A549 (cell line): ENCODE measurements around the gene ZNF681. TPM values are rescaled to one million over a fixed set of nuclear protein-coding genes. Genes with fewer than 3 reads are reported as not detected.
"Not testable (repeated sequence)": the region's sequence is repeated elsewhere in the genome, so short reads cannot be mapped to it uniquely, and the experiment has no call there.

Experiments
- ATAC-seq, 2 experiments: fragments of 200-7000 bp in 1 of 2; fragments of >200 bp in 1 of 2; cut with Nextera tagmentation in 1 of 2; cut with Tn5 transposase in 1 of 2; 3 replicates each; pipeline versions ENCODE4 v1.8.0 to v1.9.1; 2018 to 2020; ENCODE audit warnings: mild to moderate bottlenecking in 1 of 2, moderate library complexity in 1 of 2
- CTCF ChIA-PET: fragments of 300-600 bp; sonication (Branson Sonifier 250); formaldehyde crosslinking; extraction: SDS; loops from one replicate; lab custom pipeline; 2021; ENCODE audit warnings: antibody characterized with exemption, inconsistent platforms; lab: Yijun Ruan, JAX
- POLR2A ChIA-PET: fragments of 350-600 bp; formaldehyde crosslinking; extraction: SDS; loops from one replicate; lab custom pipeline; 2021; ENCODE audit warnings: antibody characterized with exemption, inconsistent platforms; lab: Yijun Ruan, JAX
- DNase-seq, 2 experiments: peaks; one replicate each; pipeline versions ENCODE4 v3.0.0 to v3.0.0-alpha.2; 2011 to 2016; ENCODE audit warnings: low read depth in 1 of 2, low spot score in 1 of 2
- FAIRE-seq: peaks from 2 replicates; lab custom pipeline; 2011; peaks lifted over from hg19 to GRCh38; lab: Jason Lieb, UNC
- H3K27ac ChIP-seq, 2 experiments: fragments of >200 bp; sonication (Bioruptor Twin); formaldehyde crosslinking; 3 replicates each; pipeline ENCODE4 v1.5.1; 2016 to 2017
- H3K4me1 ChIP-seq: fragments of >200 bp; sonication (Bioruptor Twin); formaldehyde crosslinking; 3 replicates; pipeline ENCODE4 v1.6.1; 2016
- H3K4me2 ChIP-seq: fragments of >200 bp; sonication (Bioruptor Twin); formaldehyde crosslinking; 3 replicates; pipeline ENCODE4 v1.6.1; 2016
- H3K4me3 ChIP-seq: fragments of >200 bp; sonication (Bioruptor Twin); formaldehyde crosslinking; 3 replicates; pipeline ENCODE4 v1.5.1; 2016
- H3K9me3 ChIP-seq: fragments of >200 bp; sonication (Bioruptor Twin); formaldehyde crosslinking; 3 replicates; pipeline ENCODE4 v1.6.1; 2016
- ATOH8 ChIP-seq: fragments of 250-450 bp; sonication (Bioruptor Pico); IDR thresholded peaks from 2 replicates; pipeline ENCODE4 v1.5.0; 2020; ENCODE audit warnings: low read depth, mild to moderate bottlenecking, moderate library complexity
- CTCF ChIP-seq: fragments of >200 bp; sonication (Bioruptor Twin); formaldehyde crosslinking; IDR thresholded peaks from 3 replicates; pipeline ENCODE4 v1.5.1; 2016
- ELK1 ChIP-seq: fragments of 150-350 bp; IDR thresholded peaks from 2 replicates; pipeline ENCODE4 v1.6.1; 2014; ENCODE audit warnings: low read depth, mild to moderate bottlenecking, low read length
- EP300 ChIP-seq, 2 experiments: fragments of >200 bp; sonication (Bioruptor Twin); formaldehyde crosslinking; IDR thresholded peaks; 2 replicates in 1 of 2; 3 replicates in 1 of 2; pipeline ENCODE4 v1.6.1; 2016 to 2017
- ESRRA ChIP-seq: fragments of 150-350 bp; IDR thresholded peaks from 2 replicates; pipeline ENCODE4 v1.6.1; 2014; ENCODE audit warnings: mild to moderate bottlenecking, low read length, borderline replicate concordance
- FOSL2 ChIP-seq, 2 experiments: fragments of 450-650 bp in 1 of 2; fragments of >200 bp in 1 of 2; sonication (Bioruptor Twin) in 1 of 2; formaldehyde crosslinking; IDR thresholded peaks; 2 replicates each; pipeline versions ENCODE4 v1.5.0 to v1.6.1; 2016 to 2020; ENCODE audit warnings: mild to moderate bottlenecking in 1 of 2, moderate library complexity in 1 of 2
- HDAC2 ChIP-seq: fragments of 200-600 bp; sonication (generic); IDR thresholded peaks from 2 replicates; pipeline ENCODE4 v1.6.1; 2016
- HES2 ChIP-seq: fragments of >200 bp; sonication (Bioruptor Twin); formaldehyde crosslinking; IDR thresholded peaks from 2 replicates; pipeline ENCODE4 v1.6.1; 2016
- RARB ChIP-seq: fragments of 250-450 bp; sonication (Bioruptor Pico); IDR thresholded peaks from 2 replicates; pipeline ENCODE4 v1.8.0; 2021; ENCODE audit warnings: mild to moderate bottlenecking, moderate library complexity
- RFX5 ChIP-seq: fragments of 450-650 bp; IDR thresholded peaks from 2 replicates; pipeline ENCODE4 v1.7.1; 2014; ENCODE audit warnings: antibody characterized with exemption, mild to moderate bottlenecking, moderate library complexity
- RNF2 ChIP-seq: fragments of 200-600 bp; sonication (generic); IDR thresholded peaks from 2 replicates; pipeline ENCODE4 v1.6.1; 2016; ENCODE audit warnings: low read depth, mild to moderate bottlenecking, antibody characterized with exemption, moderate library complexity, borderline replicate concordance
- WGBS: methylation state at CpG from one replicate; pipeline ENCODE4 v1.1.6; 2017; ENCODE audit errors: missing lambda C conversion rate; 5-methylcytosine and 5-hydroxymethylcytosine counted together
- polyA plus RNA-seq, 4 experiments: library from polyadenylated mRNA; depleted of rRNA in 3 of 4; stranded (reverse); fragments of >200 nt; fragmentation: RNase III in 1 of 4; extraction: RNeasy Plus Mini Kit Qiagen cat#74134 plus additional on column Dnase treatment in 1 of 4; gene quantifications; 2 replicates in 3 of 4; 3 replicates in 1 of 4; pipeline ENCODE4 v1.2.3, GENCODE V29; 2011 to 2017

ZNF681 gene
- polyA plus RNA-seq, 2 of the 4 experiments (the other 2 are of a cell fraction), result 0.01 to 0.03 TPM

GRCh38 chr19:23762884-23763711 lies 4.4 kb upstream of the ZNF681 start:
- ChIA-PET CTCF (no interaction called here), POLR2A (interaction anchor here (0.6 kb wide), 1 partner anchor 14 kb away, joined by 3 read pairs; no protein-coding TSS in a partner anchor)
- FAIRE-seq, result no peak
- no peaks in the 10 kb centered on the region for H3K4me1 ChIP-seq
- no peak for TF ChIP-seq RARB
- H3K27ac ChIP-seq, result no peak overlapping the region
- no peak for ATAC-seq
- no peak overlapping the region for H3K4me3 ChIP-seq
- WGBS, result 16% methylated on average over 44 of the region's 51 CpGs
- H3K9me3 ChIP-seq, result peaks cover 29% of the 10 kb centered on the region
- no peak overlapping the region for H3K4me2 ChIP-seq
- no peak for DNase-seq

GRCh38 chr19:23762548-23762883 lies 3.8 kb upstream of the ZNF681 start:
- peaks cover 31% of the 10 kb centered on the region for H3K9me3 ChIP-seq
- H3K4me3 ChIP-seq, result no peak overlapping the region
- H3K4me1 ChIP-seq, result no peaks in the 10 kb centered on the region
- FAIRE-seq (no peak), DNase-seq (no peak), ATAC-seq (no peak)
- no peak for TF ChIP-seq RNF2
- no peak for TF ChIP-seq ESRRA
- no peak for TF ChIP-seq EP300 (IDR thresholded peaks at IDR 0.05)
- no peak overlapping the region for H3K27ac ChIP-seq
- H3K4me2 ChIP-seq, result no peak overlapping the region
- WGBS, result 13% methylated on average over 9 of the region's 9 CpGs
- POLR2A ChIA-PET, result no interaction called here
- CTCF ChIA-PET, result no interaction called here

- ATAC-seq, FAIRE-seq, POLR2A ChIA-PET, CTCF ChIA-PET, H3K4me1 ChIP-seq, H3K4me2 ChIP-seq, H3K27ac ChIP-seq, H3K4me3 ChIP-seq, DNase-seq: not testable (repeated sequence)
- 6% methylated on average over 2 of the region's 2 CpGs for WGBS
- peaks cover 32% of the 10 kb centered on the region for H3K9me3 ChIP-seq
Observed at GRCh38 chr19:23760326-23760725, 1.6 kb upstream of the ZNF681 start.

- peaks cover 32% of the 10 kb centered on the region for H3K9me3 ChIP-seq
- 0% methylated on average over 1 of the region's 1 CpG for WGBS
- POLR2A ChIA-PET, result not testable (repeated sequence)
Observed at GRCh38 chr19:23743633-23744232, 15.0 kb downstream of the ZNF681 start.

GRCh38 chr19:23730729-23731465 lies 27.8 kb downstream of the ZNF681 start:
- ATAC-seq, DNase-seq, H3K4me1 ChIP-seq, POLR2A ChIA-PET, H3K4me2 ChIP-seq, H3K4me3 ChIP-seq, FAIRE-seq, H3K27ac ChIP-seq: not testable (repeated sequence)
- CTCF ChIA-PET, result interaction anchor here (0.6 kb wide), 1 partner anchor 28 kb away, joined by 3 read pairs; no protein-coding TSS in a partner anchor
- peaks cover 19% of the 10 kb centered on the region for H3K9me3 ChIP-seq
- WGBS, result 6% methylated on average over 6 of the region's 6 CpGs

More at GRCh38 chr19:23743633-23744232, 15.0 kb downstream of the ZNF681 start:
- ATAC-seq, H3K27ac ChIP-seq, CTCF ChIA-PET, H3K4me2 ChIP-seq, H3K4me3 ChIP-seq, DNase-seq, H3K4me1 ChIP-seq: not testable (repeated sequence)
- peak; percentile 91 for FAIRE-seq

- CTCF ChIA-PET, FAIRE-seq, H3K4me3 ChIP-seq, DNase-seq, POLR2A ChIA-PET, H3K4me2 ChIP-seq, H3K4me1 ChIP-seq, ATAC-seq, H3K27ac ChIP-seq: not testable (repeated sequence)
- WGBS, result 3% methylated on average over 5 of the region's 6 CpGs
- peaks cover 13% of the 10 kb centered on the region; the same call in 2 of the 3 replicates for H3K9me3 ChIP-seq
Observed at GRCh38 chr19:23724161-23724560, 34.5 kb downstream of the ZNF681 start.

- ChIA-PET POLR2A (no interaction called here), CTCF (no interaction called here)
- ATAC-seq, result no peak
- no peak for DNase-seq
- Histone ChIP-seq H3K4me3 (no peak overlapping the region), H3K9me3 (peaks cover 7% of the 10 kb centered on the region; the same call in 2 of the 3 replicates), H3K4me1 (no peaks in the 10 kb centered on the region), H3K27ac (no peak overlapping the region), H3K4me2 (no peak overlapping the region)
- WGBS, result 21% methylated on average over 12 of the region's 12 CpGs
- FAIRE-seq, result no peak
- TF ChIP-seq ELK1, result no peak
- no peak for TF ChIP-seq HDAC2
- TF ChIP-seq ATOH8 (CRISPR knock-in tag), result no peak
- no peak for TF ChIP-seq FOSL2 (IDR thresholded peaks at IDR 0.05)
- TF ChIP-seq FOSL2 (CRISPR knock-in tag; IDR thresholded peaks at IDR 0.05), result no peak
- no peak for TF ChIP-seq HES2
- no peak for TF ChIP-seq CTCF
- TF ChIP-seq RFX5, result no peak
Observed at GRCh38 chr19:23718802-23719201, 39.9 kb downstream of the ZNF681 start.
